ENCODE data around the gene CD44.

CD44 gene

GRCh38 chr11:35253237-35253636 is 114.3 kb downstream of the CD44 start:
- DNase-seq (ENCODE audit: low read depth), result no peak
- in situ Hi-C loops (cut with HindIII; ENCODE audit: low sequenced_read_pairs), result no loop called here
- H3K4me3 ChIP-seq (ENCODE audit: low read depth, low read length), result no peak overlapping the region
- TF ChIP-seq CTCF (IDR thresholded peaks at IDR 0.05; ENCODE audit: low read depth, low read length, missing control alignments), result no peak

- no peak overlapping the region for H3K4me3 ChIP-seq (ENCODE audit: low read depth, low read length)
- DNase-seq (ENCODE audit: low read depth), result no peak
- in situ Hi-C loops (cut with HindIII; ENCODE audit: low sequenced_read_pairs), result no loop called here
- no peak for TF ChIP-seq CTCF (IDR thresholded peaks at IDR 0.05; ENCODE audit: low read depth, low read length, missing control alignments)
Observed at GRCh38 chr11:35255514-35255913, 116.5 kb downstream of the CD44 start.

GRCh38 chr11:35256296-35256695 is 117.3 kb downstream of the CD44 start:
- no peak for DNase-seq (ENCODE audit: low read depth)
- H3K4me3 ChIP-seq (ENCODE audit: low read depth, low read length), result no peak overlapping the region
- in situ Hi-C loops (cut with HindIII; ENCODE audit: low sequenced_read_pairs), result no loop called here
- no peak for TF ChIP-seq CTCF (IDR thresholded peaks at IDR 0.05; ENCODE audit: low read depth, low read length, missing control alignments)

GRCh38 chr11:35257281-35257680 is 118.3 kb downstream of the CD44 start:
- no peak for TF ChIP-seq CTCF (IDR thresholded peaks at IDR 0.05; ENCODE audit: low read depth, low read length, missing control alignments)
- in situ Hi-C loops (cut with HindIII; ENCODE audit: low sequenced_read_pairs), result no loop called here
- no peak overlapping the region for H3K4me3 ChIP-seq (ENCODE audit: low read depth, low read length)

GRCh38 chr11:35259529-35259928 is 120.6 kb downstream of the CD44 start:
- no peak for DNase-seq (ENCODE audit: low read depth)
- in situ Hi-C loops (cut with HindIII; ENCODE audit: low sequenced_read_pairs), result no loop called here
- H3K4me3 ChIP-seq (ENCODE audit: low read depth, low read length), result no peak overlapping the region
- no peak for TF ChIP-seq CTCF (IDR thresholded peaks at IDR 0.05; ENCODE audit: low read depth, low read length, missing control alignments)

More at GRCh38 chr11:35257281-35257680, 118.3 kb downstream of the CD44 start:
- no peak for DNase-seq (ENCODE audit: low read depth)

GRCh38 chr11:35260342-35260985 is 121.5 kb downstream of the CD44 start:
- peak; percentile 71 for DNase-seq (ENCODE audit: low read depth)
- in situ Hi-C loops (cut with HindIII; ENCODE audit: low sequenced_read_pairs), result loop anchor here (5.0 kb wide), 1 partner anchor 43 kb away; no protein-coding TSS in a partner anchor
- no peak for TF ChIP-seq CTCF (IDR thresholded peaks at IDR 0.05; ENCODE audit: low read depth, low read length, missing control alignments)
- no peak overlapping the region for H3K4me3 ChIP-seq (ENCODE audit: low read depth, low read length)

Data from astrocyte of the cerebellum (primary cell).